ENCODE results near the gene PAPLN.

DNA sequence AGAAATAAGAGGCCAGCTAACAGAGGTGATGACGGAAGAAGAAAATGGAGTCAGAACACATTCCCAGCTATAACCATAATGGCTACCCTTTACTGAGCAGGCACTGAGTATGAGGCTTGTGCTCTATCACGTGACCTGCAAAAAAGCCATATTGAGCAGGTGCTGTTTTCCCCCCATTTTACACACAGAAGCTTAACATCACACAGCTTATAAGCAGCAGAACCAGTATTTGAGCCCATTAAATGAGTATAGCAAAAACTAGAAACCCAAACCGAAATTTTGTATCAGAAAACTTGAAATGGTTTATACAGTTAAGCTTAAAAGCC lies 28.4 kb downstream of the PAPLN start:
- TF ChIP-seq, protein P1, sequence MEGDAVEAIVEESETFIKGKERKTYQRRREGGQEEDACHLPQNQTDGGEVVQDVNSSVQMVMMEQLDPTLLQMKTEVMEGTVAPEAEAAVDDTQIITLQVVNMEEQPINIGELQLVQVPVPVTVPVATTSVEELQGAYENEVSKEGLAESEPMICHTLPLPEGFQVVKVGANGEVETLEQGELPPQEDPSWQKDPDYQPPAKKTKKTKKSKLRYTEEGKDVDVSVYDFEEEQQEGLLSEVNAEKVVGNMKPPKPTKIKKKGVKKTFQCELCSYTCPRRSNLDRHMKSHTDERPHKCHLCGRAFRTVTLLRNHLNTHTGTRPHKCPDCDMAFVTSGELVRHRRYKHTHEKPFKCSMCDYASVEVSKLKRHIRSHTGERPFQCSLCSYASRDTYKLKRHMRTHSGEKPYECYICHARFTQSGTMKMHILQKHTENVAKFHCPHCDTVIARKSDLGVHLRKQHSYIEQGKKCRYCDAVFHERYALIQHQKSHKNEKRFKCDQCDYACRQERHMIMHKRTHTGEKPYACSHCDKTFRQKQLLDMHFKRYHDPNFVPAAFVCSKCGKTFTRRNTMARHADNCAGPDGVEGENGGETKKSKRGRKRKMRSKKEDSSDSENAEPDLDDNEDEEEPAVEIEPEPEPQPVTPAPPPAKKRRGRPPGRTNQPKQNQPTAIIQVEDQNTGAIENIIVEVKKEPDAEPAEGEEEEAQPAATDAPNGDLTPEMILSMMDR (conservative IDR thresholded peaks at IDR 0.05) = no peak
- TF ChIP-seq EZH2 (IDR thresholded peaks at IDR 0.05; ENCODE audit: low read depth) = no peak

Measured in PC-9 (cell line).